Cerebellar cortex (tissue), 1 donor: ENCODE results near the gene SLC22A3.
"Not testable (repeated sequence)": the region's sequence is repeated elsewhere in the genome, so short reads cannot be mapped to it uniquely, and the experiment has no call there.

Experiments used
- DNase-seq: peaks from one replicate; pipeline ENCODE4 v3.0.0-alpha.2; 2015; ENCODE audit warnings: low spot score

Gene SLC22A3

GRCh38 chr6:160348223-160349019 lies at the start of gene SLC22A3:
TSS of gene SLC22A3 (plus strand) at chr6:160348378. CDS start at chr6:160348420, 42 bp downstream.
- no peak for DNase-seq

- no peak for DNase-seq
Measured at GRCh38 chr6:160299559-160299958, 48.6 kb upstream of the SLC22A3 start.

GRCh38 chr6:160300076-160300695 lies 48.0 kb upstream of the SLC22A3 start:
- no peak for DNase-seq

GRCh38 chr6:160301339-160301738 lies 46.8 kb upstream of the SLC22A3 start:
- no peak for DNase-seq

GRCh38 chr6:160302431-160303082 lies 45.6 kb upstream of the SLC22A3 start:
- not testable (repeated sequence) for DNase-seq

GRCh38 chr6:160303806-160304205 lies 44.4 kb upstream of the SLC22A3 start:
- no peak for DNase-seq

- DNase-seq: no peak
Measured at GRCh38 chr6:160305926-160306713, 42.1 kb upstream of the SLC22A3 start.

GRCh38 chr6:160309718-160310117 lies 38.5 kb upstream of the SLC22A3 start:
- DNase-seq: no peak

- DNase-seq: no peak
Measured at GRCh38 chr6:160312900-160313299, 35.3 kb upstream of the SLC22A3 start.

- DNase-seq: no peak
Measured at GRCh38 chr6:160315310-160315709, 32.9 kb upstream of the SLC22A3 start.

- no peak for DNase-seq
Measured at GRCh38 chr6:160316261-160316660, 31.9 kb upstream of the SLC22A3 start.

GRCh38 chr6:160319246-160319645 lies 28.9 kb upstream of the SLC22A3 start:
- DNase-seq: no peak

GRCh38 chr6:160321729-160322505 lies 26.3 kb upstream of the SLC22A3 start:
- no peak for DNase-seq

GRCh38 chr6:160327981-160328380 lies 20.2 kb upstream of the SLC22A3 start:
- no peak for DNase-seq

GRCh38 chr6:160328447-160328846 lies 19.7 kb upstream of the SLC22A3 start:
- DNase-seq: no peak

- DNase-seq: no peak
Measured at GRCh38 chr6:160329188-160329587, 19.0 kb upstream of the SLC22A3 start.

- DNase-seq: no peak
Measured at GRCh38 chr6:160330619-160331018, 17.6 kb upstream of the SLC22A3 start.

GRCh38 chr6:160331204-160331603 lies 17.0 kb upstream of the SLC22A3 start:
- DNase-seq: no peak

- no peak for DNase-seq
Measured at GRCh38 chr6:160331753-160332152, 16.4 kb upstream of the SLC22A3 start.

GRCh38 chr6:160333101-160333500 lies 15.1 kb upstream of the SLC22A3 start:
- no peak for DNase-seq

- DNase-seq: no peak
Measured at GRCh38 chr6:160333841-160334240, 14.3 kb upstream of the SLC22A3 start.
